HG02973 (cell line): ENCODE measurements around the gene DIO1.

Experiments
- ATAC-seq: cut with Tn5 transposase; IDR thresholded peaks from one replicate; pipeline ENCODE4 v1.9.1; 2021; ENCODE audit warnings: moderate library complexity; ENCODE audit not compliant: unreplicated experiment

DIO1 gene

GRCh38 chr1:53938136-53938830 is 44.3 kb downstream of the DIO1 start:
- no peak for ATAC-seq

- ATAC-seq = no peak
Observed at GRCh38 chr1:53942127-53942957, 48.4 kb downstream of the DIO1 start.

GRCh38 chr1:53943090-53943489 is 49.1 kb downstream of the DIO1 start:
- ATAC-seq = no peak

- no peak for ATAC-seq
Observed at GRCh38 chr1:53943490-53944043, 49.6 kb downstream of the DIO1 start.

- no peak for ATAC-seq
Observed at GRCh38 chr1:53944469-53945182, 50.6 kb downstream of the DIO1 start.

GRCh38 chr1:53945183-53945432 is 51.1 kb downstream of the DIO1 start:
- no peak for ATAC-seq

GRCh38 chr1:53945433-53946251 is 51.7 kb downstream of the DIO1 start, which contains the start of gene IFT25:
TSS of gene IFT25 (minus strand) at chr1:53945699. CDS start at chr1:53940082, 5,617 bp downstream.
- ATAC-seq = peak; percentile 63

- ATAC-seq = peak; percentile 60
Observed at GRCh38 chr1:53946252-53947171, 52.5 kb downstream of the DIO1 start, which contains the start of gene LRRC42. TSS of gene LRRC42 (plus strand) at chr1:53946350. CDS start at chr1:53952000, 5,650 bp downstream.

GRCh38 chr1:53947172-53947907 is 53.4 kb downstream of the DIO1 start:
- no peak for ATAC-seq

GRCh38 chr1:53948291-53948690 is 54.3 kb downstream of the DIO1 start:
- no peak for ATAC-seq

GRCh38 chr1:53949023-53949990 is 55.3 kb downstream of the DIO1 start:
- ATAC-seq = no peak

- ATAC-seq = no peak
Observed at GRCh38 chr1:53951697-53952096, 57.7 kb downstream of the DIO1 start.

GRCh38 chr1:53954128-53954527 is 60.1 kb downstream of the DIO1 start:
- no peak for ATAC-seq

GRCh38 chr1:53956308-53957168 is 62.6 kb downstream of the DIO1 start:
- ATAC-seq = no peak

GRCh38 chr1:53957194-53957818 is 63.3 kb downstream of the DIO1 start:
- ATAC-seq = no peak

GRCh38 chr1:53959664-53960250 is 65.8 kb downstream of the DIO1 start:
- no peak for ATAC-seq
